Liver (tissue), 9 donors: ENCODE data around the gene BTF3L4. TPM values are rescaled to one million over a fixed set of nuclear protein-coding genes. Genes with fewer than 3 reads are reported as not detected.
"Not testable (repeated sequence)": the region's sequence is repeated elsewhere in the genome, so short reads cannot be mapped to it uniquely, and the experiment has no call there.

Experiments
- DNase-seq: peaks from one replicate; pipeline ENCODE4 v3.0.0-alpha.2; 2017; ENCODE audit warnings: low spot score
- H3K27ac ChIP-seq, 2 donors: one replicate each; pipeline ENCODE4 v1.7.0; 2013; ENCODE audit warnings: inconsistent platforms in 2 of 2, low read length in 2 of 2, control low read depth in 1 of 2, low read depth in 1 of 2, mild to moderate bottlenecking in 1 of 2
- H3K27me3 ChIP-seq, 4 donors: one replicate each; pipeline versions ENCODE4 v1.6.1 to v1.7.0; 2013; ENCODE audit warnings: low read length in 3 of 4, inconsistent platforms in 1 of 4, mild to moderate bottlenecking in 1 of 4, moderate library complexity in 1 of 4; ENCODE audit not compliant: control insufficient read depth in 4 of 4, insufficient read depth in 4 of 4
- H3K36me3 ChIP-seq, 4 donors: one replicate each; pipeline versions ENCODE4 v1.6.1 to v1.7.0; 2013; ENCODE audit warnings: low read length in 3 of 4, mild to moderate bottlenecking in 3 of 4, low read depth in 1 of 4, moderate library complexity in 1 of 4; ENCODE audit not compliant: control insufficient read depth in 4 of 4, insufficient read depth in 3 of 4
- H3K4me1 ChIP-seq, 4 donors: one replicate each; pipeline versions ENCODE4 v1.6.1 to v1.7.0; 2013; ENCODE audit warnings: low read length in 3 of 4, mild to moderate bottlenecking in 3 of 4, moderate library complexity in 1 of 4; ENCODE audit not compliant: control insufficient read depth in 4 of 4, insufficient read depth in 4 of 4
- H3K4me3 ChIP-seq, 3 donors: one replicate each; pipeline versions ENCODE4 v1.6.1 to v1.7.0; 2013; ENCODE audit warnings: low read length in 3 of 3, control low read depth in 1 of 3, low read depth in 1 of 3, mild to moderate bottlenecking in 1 of 3
- H3K9ac ChIP-seq, 2 donors: one replicate each; pipeline ENCODE4 v1.7.0; 2013; ENCODE audit warnings: low read length in 2 of 2, mild to moderate bottlenecking in 2 of 2, moderate library complexity in 2 of 2, control low read depth in 1 of 2, low read depth in 1 of 2
- H3K9me3 ChIP-seq, 4 donors: one replicate each; pipeline versions ENCODE4 v1.6.1 to v1.7.0; 2013; ENCODE audit warnings: low read length in 3 of 4; ENCODE audit not compliant: control insufficient read depth in 4 of 4
- FOXA1 ChIP-seq: IDR thresholded peaks from 2 replicates; pipeline ENCODE4 v1.6.1; 2016; ENCODE audit warnings: antibody characterized with exemption
- FOXA2 ChIP-seq: IDR thresholded peaks from 2 replicates; pipeline ENCODE4 v1.6.1; 2016; ENCODE audit warnings: antibody characterized with exemption
- GABPA ChIP-seq, 2 donors: IDR thresholded peaks in 1 of 2; conservative IDR thresholded peaks in 1 of 2; 2 replicates each; pipeline ENCODE4 v1.6.1; 2016; ENCODE audit warnings: antibody characterized with exemption in 2 of 2, mild to moderate bottlenecking in 1 of 2, moderate library complexity in 1 of 2
- HNF4G ChIP-seq: IDR thresholded peaks from 2 replicates; pipeline ENCODE4 v1.6.1; 2016; ENCODE audit warnings: antibody characterized with exemption
- JUND ChIP-seq, 2 donors: IDR thresholded peaks; 2 replicates each; pipeline ENCODE4 v1.6.1; 2016; ENCODE audit warnings: antibody characterized with exemption in 2 of 2
- NR2F2 ChIP-seq: IDR thresholded peaks from 2 replicates; pipeline ENCODE4 v1.6.1; 2016; ENCODE audit warnings: antibody characterized with exemption
- RAD21 ChIP-seq, 2 donors: IDR thresholded peaks; 2 replicates each; pipeline ENCODE4 v1.6.1; 2016; ENCODE audit warnings: antibody characterized with exemption in 2 of 2, mild to moderate bottlenecking in 2 of 2
- SP1 ChIP-seq: IDR thresholded peaks from 2 replicates; pipeline ENCODE4 v1.6.1; 2018; ENCODE audit warnings: antibody characterized with exemption, mild to moderate bottlenecking
- TAF1 ChIP-seq: conservative IDR thresholded peaks from 2 replicates; pipeline ENCODE4 v1.6.1; 2016; ENCODE audit warnings: antibody characterized with exemption, mild to moderate bottlenecking
- YY1 ChIP-seq: IDR thresholded peaks from 2 replicates; pipeline ENCODE4 v1.6.1; 2016; ENCODE audit warnings: antibody characterized with exemption, mild to moderate bottlenecking
- WGBS: extraction: QIAGEN DNeasy Blood & Tissue Kit; methylation state at CpG from one replicate; pipeline ENCODE4 v1.1.7; 2013; 5-methylcytosine and 5-hydroxymethylcytosine counted together
- polyA plus RNA-seq, 2 donors: library from polyadenylated mRNA; stranded (reverse) in 1 of 2; unstranded in 1 of 2; fragments of 200-250 nt in 1 of 2; fragments of >200 nt in 1 of 2; fragmentation: Nextera tagmentation in 1 of 2; extraction: Ambion mirVana in 1 of 2; gene quantifications; one replicate each; pipeline versions ENCODE4 v1.2.1 to v1.2.3, GENCODE V29; 2013 to 2015
- total RNA-seq, 2 donors: library from RNA; depleted of rRNA; stranded (reverse); fragments of >200 nt; gene quantifications; one replicate each; pipeline ENCODE4 v1.2.3, GENCODE V29; 2014
- TF ChIP-seq, protein P1 (sequence below): fragments of 150-350 bp; IDR thresholded peaks from 2 replicates; pipeline ENCODE4 v1.5.1; 2017; ENCODE audit warnings: improper control_type of control experiment, low read depth, low read length; ENCODE audit not compliant: missing input control
- TF ChIP-seq, protein P2 (sequence below): IDR thresholded peaks from 2 replicates; pipeline ENCODE4 v1.6.1; 2016; ENCODE audit warnings: antibody characterized with exemption
- TF ChIP-seq, protein P3 (sequence below): IDR thresholded peaks from 2 replicates; pipeline ENCODE4 v1.6.1; 2016; ENCODE audit warnings: antibody characterized with exemption, mild to moderate bottlenecking
- TF ChIP-seq, protein P4 (sequence below): IDR thresholded peaks from 2 replicates; pipeline ENCODE4 v1.6.1; 2016; ENCODE audit warnings: antibody characterized with exemption
- TF ChIP-seq, protein P5 (sequence below): IDR thresholded peaks from 2 replicates; pipeline ENCODE4 v1.6.1; 2016; ENCODE audit warnings: antibody characterized with exemption
- donor health status: healthy.
- donor health status: healthy.
- donor health status: healthy.
- donor health status: healthy.
- donor health status: healthy.

The BTF3L4 gene
- total and polyA plus RNA-seq, 4 donors, result 13.4 to 33.3 (median 18.5) TPM

DNA sequence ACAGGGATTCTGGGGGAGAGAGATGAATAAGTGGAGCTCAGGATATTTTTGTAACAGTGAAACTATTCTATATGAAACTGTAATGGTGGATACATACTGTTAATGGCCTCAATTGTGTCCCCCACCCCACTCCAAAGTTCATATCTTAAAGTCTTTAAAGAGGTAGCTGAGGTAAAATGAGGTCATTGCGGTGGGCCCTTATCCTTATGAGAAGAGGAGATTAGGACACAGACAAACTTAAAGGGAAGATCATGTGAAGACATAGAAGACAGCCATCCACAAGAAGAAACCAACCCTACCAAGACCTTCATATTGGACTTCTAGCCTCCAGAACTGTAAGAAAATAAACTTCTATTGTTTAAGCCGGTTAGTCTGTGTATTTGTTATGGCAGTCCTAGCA, 10.9 kb upstream of the BTF3L4 start:
- TF ChIP-seq HNF4G (no peak), NR2F2 (no peak), YY1 (no peak), SP1 (no peak), TAF1 (no peak), FOXA2 (no peak), FOXA1 (no peak), RAD21 (IDR thresholded peaks at IDR 0.05) (no peak), GABPA (IDR thresholded peaks at IDR 0.05 in 1 of 2, conservative IDR thresholded peaks at IDR 0.05 in 1 of 2) (no peak), JUND (IDR thresholded peaks at IDR 0.05) (no peak)
- TF ChIP-seq, protein P1, sequence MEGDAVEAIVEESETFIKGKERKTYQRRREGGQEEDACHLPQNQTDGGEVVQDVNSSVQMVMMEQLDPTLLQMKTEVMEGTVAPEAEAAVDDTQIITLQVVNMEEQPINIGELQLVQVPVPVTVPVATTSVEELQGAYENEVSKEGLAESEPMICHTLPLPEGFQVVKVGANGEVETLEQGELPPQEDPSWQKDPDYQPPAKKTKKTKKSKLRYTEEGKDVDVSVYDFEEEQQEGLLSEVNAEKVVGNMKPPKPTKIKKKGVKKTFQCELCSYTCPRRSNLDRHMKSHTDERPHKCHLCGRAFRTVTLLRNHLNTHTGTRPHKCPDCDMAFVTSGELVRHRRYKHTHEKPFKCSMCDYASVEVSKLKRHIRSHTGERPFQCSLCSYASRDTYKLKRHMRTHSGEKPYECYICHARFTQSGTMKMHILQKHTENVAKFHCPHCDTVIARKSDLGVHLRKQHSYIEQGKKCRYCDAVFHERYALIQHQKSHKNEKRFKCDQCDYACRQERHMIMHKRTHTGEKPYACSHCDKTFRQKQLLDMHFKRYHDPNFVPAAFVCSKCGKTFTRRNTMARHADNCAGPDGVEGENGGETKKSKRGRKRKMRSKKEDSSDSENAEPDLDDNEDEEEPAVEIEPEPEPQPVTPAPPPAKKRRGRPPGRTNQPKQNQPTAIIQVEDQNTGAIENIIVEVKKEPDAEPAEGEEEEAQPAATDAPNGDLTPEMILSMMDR, result no peak
- TF ChIP-seq, protein P2, sequence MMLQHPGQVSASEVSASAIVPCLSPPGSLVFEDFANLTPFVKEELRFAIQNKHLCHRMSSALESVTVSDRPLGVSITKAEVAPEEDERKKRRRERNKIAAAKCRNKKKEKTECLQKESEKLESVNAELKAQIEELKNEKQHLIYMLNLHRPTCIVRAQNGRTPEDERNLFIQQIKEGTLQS, result no peak
- TF ChIP-seq, protein P3, sequence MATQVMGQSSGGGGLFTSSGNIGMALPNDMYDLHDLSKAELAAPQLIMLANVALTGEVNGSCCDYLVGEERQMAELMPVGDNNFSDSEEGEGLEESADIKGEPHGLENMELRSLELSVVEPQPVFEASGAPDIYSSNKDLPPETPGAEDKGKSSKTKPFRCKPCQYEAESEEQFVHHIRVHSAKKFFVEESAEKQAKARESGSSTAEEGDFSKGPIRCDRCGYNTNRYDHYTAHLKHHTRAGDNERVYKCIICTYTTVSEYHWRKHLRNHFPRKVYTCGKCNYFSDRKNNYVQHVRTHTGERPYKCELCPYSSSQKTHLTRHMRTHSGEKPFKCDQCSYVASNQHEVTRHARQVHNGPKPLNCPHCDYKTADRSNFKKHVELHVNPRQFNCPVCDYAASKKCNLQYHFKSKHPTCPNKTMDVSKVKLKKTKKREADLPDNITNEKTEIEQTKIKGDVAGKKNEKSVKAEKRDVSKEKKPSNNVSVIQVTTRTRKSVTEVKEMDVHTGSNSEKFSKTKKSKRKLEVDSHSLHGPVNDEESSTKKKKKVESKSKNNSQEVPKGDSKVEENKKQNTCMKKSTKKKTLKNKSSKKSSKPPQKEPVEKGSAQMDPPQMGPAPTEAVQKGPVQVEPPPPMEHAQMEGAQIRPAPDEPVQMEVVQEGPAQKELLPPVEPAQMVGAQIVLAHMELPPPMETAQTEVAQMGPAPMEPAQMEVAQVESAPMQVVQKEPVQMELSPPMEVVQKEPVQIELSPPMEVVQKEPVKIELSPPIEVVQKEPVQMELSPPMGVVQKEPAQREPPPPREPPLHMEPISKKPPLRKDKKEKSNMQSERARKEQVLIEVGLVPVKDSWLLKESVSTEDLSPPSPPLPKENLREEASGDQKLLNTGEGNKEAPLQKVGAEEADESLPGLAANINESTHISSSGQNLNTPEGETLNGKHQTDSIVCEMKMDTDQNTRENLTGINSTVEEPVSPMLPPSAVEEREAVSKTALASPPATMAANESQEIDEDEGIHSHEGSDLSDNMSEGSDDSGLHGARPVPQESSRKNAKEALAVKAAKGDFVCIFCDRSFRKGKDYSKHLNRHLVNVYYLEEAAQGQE, result no peak
- TF ChIP-seq, protein P4, sequence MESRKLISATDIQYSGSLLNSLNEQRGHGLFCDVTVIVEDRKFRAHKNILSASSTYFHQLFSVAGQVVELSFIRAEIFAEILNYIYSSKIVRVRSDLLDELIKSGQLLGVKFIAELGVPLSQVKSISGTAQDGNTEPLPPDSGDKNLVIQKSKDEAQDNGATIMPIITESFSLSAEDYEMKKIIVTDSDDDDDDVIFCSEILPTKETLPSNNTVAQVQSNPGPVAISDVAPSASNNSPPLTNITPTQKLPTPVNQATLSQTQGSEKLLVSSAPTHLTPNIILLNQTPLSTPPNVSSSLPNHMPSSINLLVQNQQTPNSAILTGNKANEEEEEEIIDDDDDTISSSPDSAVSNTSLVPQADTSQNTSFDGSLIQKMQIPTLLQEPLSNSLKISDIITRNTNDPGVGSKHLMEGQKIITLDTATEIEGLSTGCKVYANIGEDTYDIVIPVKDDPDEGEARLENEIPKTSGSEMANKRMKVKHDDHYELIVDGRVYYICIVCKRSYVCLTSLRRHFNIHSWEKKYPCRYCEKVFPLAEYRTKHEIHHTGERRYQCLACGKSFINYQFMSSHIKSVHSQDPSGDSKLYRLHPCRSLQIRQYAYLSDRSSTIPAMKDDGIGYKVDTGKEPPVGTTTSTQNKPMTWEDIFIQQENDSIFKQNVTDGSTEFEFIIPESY, result no peak
- TF ChIP-seq, protein P5, sequence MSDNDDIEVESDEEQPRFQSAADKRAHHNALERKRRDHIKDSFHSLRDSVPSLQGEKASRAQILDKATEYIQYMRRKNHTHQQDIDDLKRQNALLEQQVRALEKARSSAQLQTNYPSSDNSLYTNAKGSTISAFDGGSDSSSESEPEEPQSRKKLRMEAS, result no peak
- H3K36me3 ChIP-seq, result peaks cover 2 to 5% (median 4%) of the 10 kb centered on the region in 4 donors
- H3K27me3 ChIP-seq, result no peaks in the 10 kb centered on the region
- no peak overlapping the region for H3K27ac ChIP-seq
- H3K4me1 ChIP-seq, result no peaks in the 10 kb centered on the region
- no peak overlapping the region for H3K9ac ChIP-seq
- no peak for DNase-seq
- no peaks in the 10 kb centered on the region for H3K9me3 ChIP-seq
- 94% methylated on average over 2 of the region's 2 CpGs for WGBS
- no peak overlapping the region for H3K4me3 ChIP-seq

DNA sequence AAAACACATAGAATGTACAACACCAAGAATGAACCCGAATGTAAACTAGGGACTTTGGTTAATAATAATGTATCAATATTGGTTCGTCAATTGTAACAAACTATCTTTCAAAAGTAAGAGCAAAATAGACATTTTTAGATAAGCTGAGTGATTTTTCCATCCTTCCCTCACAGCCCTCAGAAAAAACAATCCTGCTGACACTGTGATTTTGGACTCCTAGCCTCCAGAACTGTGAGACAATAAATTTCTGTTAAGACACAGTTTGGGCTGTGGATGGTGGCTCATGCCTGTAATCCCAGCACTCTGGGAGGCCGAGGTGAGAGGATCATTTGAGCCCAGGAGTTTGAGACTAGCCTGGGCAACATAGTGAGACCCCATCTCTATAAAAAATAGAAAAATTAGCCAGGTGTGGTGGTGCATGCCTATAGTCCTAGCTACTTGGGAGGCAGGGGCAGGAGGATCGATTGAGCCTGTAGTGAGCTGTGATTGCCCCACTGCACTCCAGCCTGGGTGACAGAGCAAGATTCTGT, 10.4 kb upstream of the BTF3L4 start:
- not testable (repeated sequence) for H3K36me3 ChIP-seq, H3K27ac ChIP-seq, H3K9me3 ChIP-seq, DNase-seq, H3K9ac ChIP-seq, H3K4me1 ChIP-seq, H3K27me3 ChIP-seq, H3K4me3 ChIP-seq
- 96% methylated on average over 4 of the region's 4 CpGs for WGBS

DNA sequence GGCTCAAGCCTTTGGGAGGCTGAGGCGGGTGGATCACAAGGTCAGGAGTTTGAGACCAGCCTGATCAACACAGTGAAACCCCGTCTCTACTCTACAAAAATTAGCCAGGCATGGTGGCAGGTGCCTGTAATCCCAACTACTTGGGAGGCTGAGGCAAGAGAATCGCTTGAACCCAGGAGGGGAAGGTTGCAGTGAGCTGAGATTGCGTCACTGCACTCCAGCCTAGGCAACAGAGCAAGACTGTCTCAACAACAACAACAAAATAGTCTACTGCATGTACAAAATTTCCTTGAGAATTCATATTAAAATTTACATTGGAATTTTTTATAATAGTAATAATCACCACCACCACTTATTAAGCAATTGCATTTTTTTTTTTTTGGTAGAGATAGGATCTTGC, 6.8 kb upstream of the BTF3L4 start:
- H3K27me3 ChIP-seq, H3K9ac ChIP-seq, H3K27ac ChIP-seq, H3K4me3 ChIP-seq, H3K9me3 ChIP-seq, H3K36me3 ChIP-seq, DNase-seq: not testable (repeated sequence)
- 99% methylated on average over 4 of the region's 4 CpGs for whole genome bisulfite sequencing
- peaks cover 2 to 13% (median 9%) of the 10 kb centered on the region in 4 donors for H3K4me1 ChIP-seq
